ENCODE data around the gene RNASE11.

The RNASE11 gene

GRCh38 chr14:20551606-20552005, 36.2 kb downstream of the RNASE11 start:
- no peak overlapping the region for H3K4me3 ChIP-seq (replicated peaks; ENCODE audit: low read depth, low read length)
- no peak for TF ChIP-seq CTCF (IDR thresholded peaks at IDR 0.05; ENCODE audit: low read length, missing control alignments)
- no peak for DNase-seq (ENCODE audit: low read depth)

- no peak for DNase-seq (ENCODE audit: low read depth)
- no peak for TF ChIP-seq CTCF (IDR thresholded peaks at IDR 0.05; ENCODE audit: low read length, missing control alignments)
- no peak overlapping the region for H3K4me3 ChIP-seq (replicated peaks; ENCODE audit: low read depth, low read length)
Observed at GRCh38 chr14:20550926-20551325, 36.9 kb downstream of the RNASE11 start.

- DNase-seq (ENCODE audit: low read depth), result no peak
- TF ChIP-seq CTCF (IDR thresholded peaks at IDR 0.05; ENCODE audit: low read length, missing control alignments), result no peak
- H3K4me3 ChIP-seq (replicated peaks; ENCODE audit: low read depth, low read length), result no peak overlapping the region
Observed at GRCh38 chr14:20548414-20549158, 39.2 kb downstream of the RNASE11 start.

GRCh38 chr14:20546877-20547276, 40.9 kb downstream of the RNASE11 start:
- DNase-seq (ENCODE audit: low read depth), result no peak
- no peak for TF ChIP-seq CTCF (IDR thresholded peaks at IDR 0.05; ENCODE audit: low read length, missing control alignments)
- H3K4me3 ChIP-seq (replicated peaks; ENCODE audit: low read depth, low read length), result no peak overlapping the region

- H3K4me3 ChIP-seq (replicated peaks; ENCODE audit: low read depth, low read length), result no peak overlapping the region
- TF ChIP-seq CTCF (IDR thresholded peaks at IDR 0.05; ENCODE audit: low read length, missing control alignments), result no peak
- no peak for DNase-seq (ENCODE audit: low read depth)
Observed at GRCh38 chr14:20539906-20540305, 47.9 kb downstream of the RNASE11 start.
